Stomach (tissue), 9 donors: ENCODE measurements around the gene BOLA1. TPM values are rescaled to one million over a fixed set of nuclear protein-coding genes. Genes with fewer than 3 reads are reported as not detected.
"Not testable (repeated sequence)": the region's sequence is repeated elsewhere in the genome, so short reads cannot be mapped to it uniquely, and the experiment has no call there.

Source experiments
- DNase-seq, 2 donors: peaks; one replicate each; pipeline versions ENCODE4 v3.0.0 to v3.0.0-alpha.2; 2013 to 2019
- H3K27ac ChIP-seq, 5 donors: fragments of 200-600 bp in 4 of 5; sonication (generic) in 4 of 5; one replicate each; pipeline ENCODE4 v1.5.1; 2013 to 2019; ENCODE audit warnings: mild to moderate bottlenecking in 1 of 5, moderate library complexity in 1 of 5
- H3K27me3 ChIP-seq, 3 donors: fragments of 200-600 bp; sonication (generic); one replicate each; pipeline ENCODE4 v1.5.1; 2017 to 2019; ENCODE audit warnings: mixed run types in 1 of 3
- H3K36me3 ChIP-seq, 4 donors: fragments of 200-600 bp; sonication (generic); 1 replicate in 3 of 4; 2 replicates in 1 of 4; pipeline ENCODE4 v1.5.1; 2016 to 2019
- H3K4me1 ChIP-seq, 4 donors: fragments of 200-600 bp; sonication (generic); one replicate each; pipeline ENCODE4 v1.5.1; 2016 to 2019
- H3K4me3 ChIP-seq, 4 donors: fragments of 200-600 bp; sonication (generic) in 3 of 4; one replicate each; pipeline ENCODE4 v1.5.1; 2016 to 2019; ENCODE audit warnings: mild to moderate bottlenecking in 1 of 4
- H3K9me3 ChIP-seq, 4 donors: fragments of 200-600 bp; sonication (generic); one replicate each; pipeline ENCODE4 v1.5.1; 2016 to 2019
- CTCF ChIP-seq, 7 experiments: fragments of 450-650 bp in 4 of 7; fragments of 200-600 bp in 3 of 7; sonication (generic) in 3 of 7; IDR thresholded peaks; one replicate each; pipeline ENCODE4 v1.5.1; 2016 to 2019; ENCODE audit warnings: antibody characterized with exemption in 7 of 7, control low read depth in 2 of 7, mild to moderate bottlenecking in 1 of 7
- EP300 ChIP-seq: sonication (generic); formaldehyde crosslinking; IDR thresholded peaks from one replicate; pipeline ENCODE4 v1.6.1; 2017; ENCODE audit warnings: antibody characterized with exemption
- POLR2A ChIP-seq, 4 donors: fragments of 450-650 bp; IDR thresholded peaks; one replicate each; pipeline ENCODE4 v1.6.1; 2016; ENCODE audit warnings: antibody characterized with exemption in 4 of 4, control low read depth in 2 of 4, mild to moderate bottlenecking in 1 of 4, moderate library complexity in 1 of 4
- POLR2AphosphoS5 ChIP-seq, 3 donors: sonication (generic); formaldehyde crosslinking; IDR thresholded peaks; one replicate each; pipeline ENCODE4 v1.6.1; 2016; ENCODE audit warnings: antibody characterized with exemption in 3 of 3
- WGBS, 5 donors: extraction: QIAGEN DNeasy Blood & Tissue Kit in 3 of 5; methylation state at CpG; one replicate each; pipeline versions ENCODE4 v1.1.5 to v1.1.7; 2013 to 2018; 5-methylcytosine and 5-hydroxymethylcytosine counted together
- intact Hi-C: fragments of 100-400 bp; cut with DNase I; formaldehyde crosslinking; loops from one replicate; pipeline ENCODE4 v1.15.1; 2023; ENCODE audit warnings: low total_unique reads
- polyA plus RNA-seq, 3 donors: library from polyadenylated mRNA; stranded (reverse); fragments of 200-250 nt; gene quantifications; one replicate each; pipeline ENCODE4 v1.2.3, GENCODE V29; 2013
- total RNA-seq, 5 donors: library from RNA; depleted of rRNA; stranded (reverse); fragments of >200 nt; gene quantifications; one replicate each; pipeline versions ENCODE4 v1.1.0 to v1.2.3, GENCODE V29; 2014 to 2016
- donor health status: healthy with polysubstance abuse.
- donor health status: Bipolar disorder and iron deficiency.
- donor health status: healthy.

Gene BOLA1
- total and polyA plus RNA-seq, 8 donors, result 2.9 to 48.7 (median 24.4) TPM

- WGBS, 5 donors, result 71 to 83% (median 80%) methylated on average over 3 of the region's 3 CpGs
- Histone ChIP-seq H3K27ac (peak overlapping the region in 1 of 5 donors; percentile 100), H3K9me3 (no peaks in the 10 kb centered on the region), H3K36me3 (no peaks in the 10 kb centered on the region), H3K4me1 (peaks cover 17 to 29% (median 19%) of the 10 kb centered on the region in 4 donors), H3K27me3 (no peaks in the 10 kb centered on the region), H3K4me3 (no peak overlapping the region)
- no peak for TF ChIP-seq EP300
- peak in 2 of 3 donors; percentile 4 to 31 for TF ChIP-seq POLR2AphosphoS5 (IDR thresholded peaks at IDR 0.05)
- TF ChIP-seq POLR2A (IDR thresholded peaks at IDR 0.05), result peak in 1 of 4 donors; percentile 7
- intact Hi-C loops, result no loop called here
- DNase-seq, result peak in 1 of 2 donors; percentile 35
Observed at GRCh38 chr1:149883598-149884247, 15.6 kb upstream of the BOLA1 start.

GRCh38 chr1:149884433-149885338 is 14.7 kb upstream of the BOLA1 start:
- H3K9me3 ChIP-seq, result no peaks in the 10 kb centered on the region
- H3K4me1 ChIP-seq, result peaks cover 18 to 34% (median 25%) of the 10 kb centered on the region in 4 donors
- intact Hi-C loops, result no loop called here
- H3K36me3 ChIP-seq, result no peaks in the 10 kb centered on the region
- WGBS, 5 donors, result 5 to 10% (median 8%) methylated on average over 9 of the region's 9 CpGs
- peak in 1 of 2 donors; percentile 72 for DNase-seq
- no peaks in the 10 kb centered on the region for H3K27me3 ChIP-seq
- H3K27ac ChIP-seq, result peak overlapping the region; percentile 93 to 100 (median 100)
- peak overlapping the region; percentile 48 to 74 (median 58) for H3K4me3 ChIP-seq
- peak in 1 of 3 donors; percentile 2 for TF ChIP-seq POLR2AphosphoS5 (IDR thresholded peaks at IDR 0.05)
- no peak for TF ChIP-seq CTCF (IDR thresholded peaks at IDR 0.05)
- TF ChIP-seq POLR2A (IDR thresholded peaks at IDR 0.05), result peak in 1 of 4 donors; percentile 18

GRCh38 chr1:149885339-149886120 is 13.8 kb upstream of the BOLA1 start:
- H3K27ac ChIP-seq, result peak overlapping the region; percentile 93 to 100 (median 100)
- intact Hi-C loops, result no loop called here
- no peaks in the 10 kb centered on the region for H3K27me3 ChIP-seq
- H3K4me3 ChIP-seq, result peak overlapping the region; percentile 48 to 74 (median 58)
- DNase-seq, result peak; percentile 93 to 94
- no peaks in the 10 kb centered on the region for H3K9me3 ChIP-seq
- H3K4me1 ChIP-seq, result peaks cover 18 to 34% (median 25%) of the 10 kb centered on the region in 4 donors
- WGBS, 5 donors, result 0 to 1% (median 1%) methylated on average over 36 of the region's 36 CpGs
- no peaks in the 10 kb centered on the region for H3K36me3 ChIP-seq
- TF ChIP-seq POLR2A (IDR thresholded peaks at IDR 0.05) (peak in 2 of 4 donors; percentile 39 to 82), EP300 (no peak), POLR2AphosphoS5 (IDR thresholded peaks at IDR 0.05) (peak; percentile 74 to 94 (median 90)), CTCF (IDR thresholded peaks at IDR 0.05) (no peak)

GRCh38 chr1:149886121-149886395 is 13.3 kb upstream of the BOLA1 start:
- Histone ChIP-seq H3K4me3 (peak overlapping the region; percentile 48 to 74 (median 58)), H3K27ac (peak overlapping the region; percentile 93 to 100 (median 100)), H3K4me1 (peaks cover 18 to 34% (median 25%) of the 10 kb centered on the region in 4 donors)
- H3K36me3 ChIP-seq, intact Hi-C loops, H3K9me3 ChIP-seq, H3K27me3 ChIP-seq, DNase-seq: not testable (repeated sequence)
- WGBS, 5 donors, result 0 to 1% (median 0%) methylated on average over 10 to 19 of the region's 19 CpGs
